Measurements from ENCODE around the gene ZNRF2. TPM values are rescaled to one million over a fixed set of nuclear protein-coding genes. Genes with fewer than 3 reads are reported as not detected.

The ZNRF2 gene
- total and polyA plus RNA-seq, 2 donors (not counting 3 experiments of a cell fraction or from before 2014, with no cell fraction given), result 1.4 to 5.9 TPM

- POLR2A ChIA-PET, result no interaction called here
- Histone ChIP-seq H3K9me3 (replicated peaks; ENCODE audit: control insufficient read depth, insufficient read depth, low read length) (no peaks in the 10 kb centered on the region), H4K20me1 (replicated peaks; ENCODE audit: control insufficient read depth, extremely low read depth, insufficient read depth, low read length) (no peaks in the 10 kb centered on the region), H3K36me3 (ENCODE audit: control insufficient read depth in 2 of 2, extremely low read depth in 1 of 2, insufficient read depth in 2 of 2, low read length in 2 of 2) (no peaks in the 10 kb centered on the region), H3K79me2 (ENCODE audit: control insufficient read depth, insufficient read depth, low read length) (no peaks in the 10 kb centered on the region), H3K9ac (replicated peaks; ENCODE audit: extremely low read depth, insufficient read depth, low read length) (no peak overlapping the region), H3K27me3 (ENCODE audit: control insufficient read depth in 2 of 2, insufficient read depth in 2 of 2, low read length in 2 of 2) (peaks cover 12 to 21% of the 10 kb centered on the region in 2 experiments), H3K4me2 (ENCODE audit: insufficient read depth, low read length) (no peak overlapping the region), H3K27ac (ENCODE audit: insufficient read depth, low read depth, low read length) (no peak overlapping the region), H3K4me3 (replicated peaks in 1 of 3; ENCODE audit: insufficient read depth in 1 of 3, low read depth in 1 of 3, low read length in 3 of 3) (no peak overlapping the region), H2AFZ (ENCODE audit: low read depth, low read length) (no peak overlapping the region), H3K4me1 (ENCODE audit: control insufficient read depth, extremely low read depth, insufficient read depth, low read length) (no peaks in the 10 kb centered on the region), H3K9me1 (replicated peaks; ENCODE audit: control insufficient read depth, extremely low read depth, insufficient read depth, low read length) (no peaks in the 10 kb centered on the region)
- no peak for TF ChIP-seq GATA2 (IDR thresholded peaks at IDR 0.05; ENCODE audit: insufficient read depth, insufficient read length, low read depth, low read length)
- CTCF ChIA-PET, result no interaction called here
- dilution Hi-C loops (cut with MboI; ENCODE audit: extremely low pct_ligation_motif_present, low sequenced_read_pairs) (no loop called here), intact Hi-C loops (cut with micrococcal nuclease) (no loop called here)
- no peak for DNase-seq (ENCODE audit: low read depth, low spot score)
- FAIRE-seq, result no peak
- no TSS peak for BruUV-seq (replicated peaks)
These were observed 36.6 kb upstream of the ZNRF2 start for GRCh38 chr7:30247541-30248401.

- Histone ChIP-seq H4K20me1 (replicated peaks; ENCODE audit: control insufficient read depth, extremely low read depth, insufficient read depth, low read length) (no peaks in the 10 kb centered on the region), H3K36me3 (ENCODE audit: control insufficient read depth in 2 of 2, extremely low read depth in 1 of 2, insufficient read depth in 2 of 2, low read length in 2 of 2) (no peaks in the 10 kb centered on the region), H2AFZ (ENCODE audit: low read depth, low read length) (no peak overlapping the region), H3K9me3 (replicated peaks; ENCODE audit: control insufficient read depth, insufficient read depth, low read length) (no peaks in the 10 kb centered on the region), H3K4me2 (ENCODE audit: insufficient read depth, low read length) (no peak overlapping the region), H3K27ac (ENCODE audit: insufficient read depth, low read depth, low read length) (no peak overlapping the region), H3K79me2 (ENCODE audit: control insufficient read depth, insufficient read depth, low read length) (no peaks in the 10 kb centered on the region), H3K4me1 (ENCODE audit: control insufficient read depth, extremely low read depth, insufficient read depth, low read length) (no peaks in the 10 kb centered on the region), H3K9ac (replicated peaks; ENCODE audit: extremely low read depth, insufficient read depth, low read length) (no peak overlapping the region), H3K27me3 (ENCODE audit: control insufficient read depth in 2 of 2, insufficient read depth in 2 of 2, low read length in 2 of 2) (peaks cover 14 to 21% of the 10 kb centered on the region in 2 experiments), H3K4me3 (replicated peaks in 1 of 3; ENCODE audit: insufficient read depth in 1 of 3, low read depth in 1 of 3, low read length in 3 of 3) (no peak overlapping the region), H3K9me1 (replicated peaks; ENCODE audit: control insufficient read depth, extremely low read depth, insufficient read depth, low read length) (no peaks in the 10 kb centered on the region)
- BruUV-seq (replicated peaks), result no TSS peak
- intact Hi-C loops (cut with micrococcal nuclease) (no loop called here), dilution Hi-C loops (cut with MboI; ENCODE audit: extremely low pct_ligation_motif_present, low sequenced_read_pairs) (no loop called here)
- FAIRE-seq (no peak), DNase-seq (ENCODE audit: low read depth, low spot score) (no peak)
- ChIA-PET POLR2A (no interaction called here), CTCF (no interaction called here)
- TF ChIP-seq MYC (IDR thresholded peaks at IDR 0.05; ENCODE audit: low read depth, low read length) (no peak), POLR2AphosphoS5 (IDR thresholded peaks at IDR 0.05; ENCODE audit: insufficient read depth, low read depth, low read length) (no peak)
- TF ChIP-seq, protein P1, sequence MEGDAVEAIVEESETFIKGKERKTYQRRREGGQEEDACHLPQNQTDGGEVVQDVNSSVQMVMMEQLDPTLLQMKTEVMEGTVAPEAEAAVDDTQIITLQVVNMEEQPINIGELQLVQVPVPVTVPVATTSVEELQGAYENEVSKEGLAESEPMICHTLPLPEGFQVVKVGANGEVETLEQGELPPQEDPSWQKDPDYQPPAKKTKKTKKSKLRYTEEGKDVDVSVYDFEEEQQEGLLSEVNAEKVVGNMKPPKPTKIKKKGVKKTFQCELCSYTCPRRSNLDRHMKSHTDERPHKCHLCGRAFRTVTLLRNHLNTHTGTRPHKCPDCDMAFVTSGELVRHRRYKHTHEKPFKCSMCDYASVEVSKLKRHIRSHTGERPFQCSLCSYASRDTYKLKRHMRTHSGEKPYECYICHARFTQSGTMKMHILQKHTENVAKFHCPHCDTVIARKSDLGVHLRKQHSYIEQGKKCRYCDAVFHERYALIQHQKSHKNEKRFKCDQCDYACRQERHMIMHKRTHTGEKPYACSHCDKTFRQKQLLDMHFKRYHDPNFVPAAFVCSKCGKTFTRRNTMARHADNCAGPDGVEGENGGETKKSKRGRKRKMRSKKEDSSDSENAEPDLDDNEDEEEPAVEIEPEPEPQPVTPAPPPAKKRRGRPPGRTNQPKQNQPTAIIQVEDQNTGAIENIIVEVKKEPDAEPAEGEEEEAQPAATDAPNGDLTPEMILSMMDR (IDR thresholded peaks at IDR 0.05; ENCODE audit: extremely low read depth in 1 of 2, insufficient read depth in 1 of 2, low read depth in 1 of 2, low read length in 2 of 2), result no peak
These were observed 35.1 kb upstream of the ZNRF2 start for GRCh38 chr7:30249316-30249715.

Data from endothelial cell of umbilical vein (primary cell).